B cell (primary cell): ENCODE results near the gene PLD1. TPM values are rescaled to one million over a fixed set of nuclear protein-coding genes. Genes with fewer than 3 reads are reported as not detected.

Source experiments
- ATAC-seq: fragments of 200-7000 bp; cut with Tn5 transposase; one replicate; pipeline ENCODE4 v1.10.0; 2021; ENCODE audit warnings: low read depth, mild to moderate bottlenecking, moderate number of reproducible peaks, moderate library complexity
- CTCF ChIA-PET: fragments of 350-600 bp; sonication (Branson Sonifier 250); formaldehyde crosslinking; loops from one replicate; lab custom pipeline; 2021; ENCODE audit warnings: antibody characterized with exemption, inconsistent platforms; lab: Charles Lee
- POLR2A ChIA-PET: fragments of 350-600 bp; sonication (Branson Sonifier 250); formaldehyde crosslinking; loops from one replicate; lab custom pipeline; 2021; ENCODE audit warnings: antibody characterized with exemption; lab: Charles Lee
- DNase-seq: peaks from one replicate; pipeline ENCODE4 v3.0.0; 2013
- H2AFZ ChIP-seq: 2 replicates; pipeline ENCODE4 v1.6.1; 2012; ENCODE audit warnings: mild to moderate bottlenecking, low read depth, low read length; ENCODE audit not compliant: insufficient read depth, poor library complexity, severe bottlenecking
- H3K27ac ChIP-seq, 2 donors: 1 replicate in 1 of 2; 2 replicates in 1 of 2; pipeline ENCODE4 v1.5.1; 2012 to 2013; ENCODE audit warnings: low read length in 2 of 2, mild to moderate bottlenecking in 2 of 2, moderate library complexity in 1 of 2
- H3K27me3 ChIP-seq, 4 experiments: fragments of 200-600 bp in 1 of 4; sonication (generic) in 1 of 4; replicated peaks in 1 of 4; 1 replicate in 2 of 4; 2 replicates in 2 of 4; pipeline versions ENCODE4 v1.6.1 to v1.7.0; 2013 to 2016; ENCODE audit warnings: low read length in 3 of 4, mild to moderate bottlenecking in 2 of 4, mixed read lengths in 1 of 4, moderate library complexity in 1 of 4; ENCODE audit not compliant: insufficient read depth in 4 of 4, control insufficient read depth in 3 of 4; ENCODE audit errors: control extremely low read depth in 1 of 4
- H3K36me3 ChIP-seq, 2 experiments: replicated peaks in 1 of 2; 1 replicate in 1 of 2; 2 replicates in 1 of 2; pipeline versions ENCODE4 v1.6.1 to v1.7.1; 2013; ENCODE audit warnings: low read length in 1 of 2; ENCODE audit not compliant: insufficient read depth in 2 of 2, control insufficient read depth in 1 of 2; ENCODE audit errors: control extremely low read depth in 1 of 2, extremely low read depth in 1 of 2
- H3K4me1 ChIP-seq, 2 donors: fragments of 200-600 bp in 1 of 2; sonication (generic) in 1 of 2; 1 replicate in 1 of 2; 2 replicates in 1 of 2; pipeline versions ENCODE4 v1.5.1 to v1.6.1; 2013 to 2017; ENCODE audit warnings: low read length in 2 of 2; ENCODE audit not compliant: control insufficient read depth in 2 of 2, insufficient read depth in 2 of 2
- H3K4me2 ChIP-seq: replicated peaks from 2 replicates; pipeline ENCODE3; 2012; ENCODE audit warnings: mild to moderate bottlenecking, low read depth, low read length; ENCODE audit not compliant: poor library complexity, severe bottlenecking
- H3K4me3 ChIP-seq, 5 experiments: fragments of 200-600 bp in 1 of 5; sonication (generic) in 1 of 5; 1 replicate in 3 of 5; 2 replicates in 2 of 5; pipeline versions ENCODE4 v1.5.1 to v1.7.0; 2011 to 2016; ENCODE audit warnings: low read length in 4 of 5, mild to moderate bottlenecking in 4 of 5, low read depth in 2 of 5, control low read depth in 1 of 5, moderate library complexity in 1 of 5; ENCODE audit not compliant: insufficient read depth in 1 of 5; ENCODE audit errors: control extremely low read depth in 1 of 5, extremely low read depth in 1 of 5
- H3K79me2 ChIP-seq: fragments of 200-600 bp; sonication (generic); one replicate; pipeline ENCODE4 v1.6.0; 2016; ENCODE audit warnings: low read length; ENCODE audit not compliant: control insufficient read depth, insufficient read depth
- H3K9ac ChIP-seq: fragments of 200-600 bp; sonication (generic); 2 replicates; pipeline ENCODE4 v1.6.1; 2017; ENCODE audit warnings: mild to moderate bottlenecking, low read length, moderate library complexity
- H3K9me3 ChIP-seq, 3 donors: one replicate each; pipeline versions ENCODE4 v1.6.1 to v1.7.1; 2013; ENCODE audit warnings: low read length in 2 of 3; ENCODE audit not compliant: control insufficient read depth in 2 of 3, insufficient read depth in 1 of 3; ENCODE audit errors: control extremely low read depth in 1 of 3
- H4K20me1 ChIP-seq: 2 replicates; pipeline ENCODE4 v1.6.0; 2012; ENCODE audit warnings: mild to moderate bottlenecking, low read length; ENCODE audit not compliant: insufficient read depth, control insufficient read depth, poor library complexity, severe bottlenecking
- H3K27ac Mint-ChIP-seq: one replicate; pipeline ENCODE4 v1.8.0; 2021; ENCODE audit warnings: mixed read lengths
- H3K27me3 Mint-ChIP-seq: one replicate; pipeline ENCODE4 v1.8.0; 2021; ENCODE audit warnings: mixed read lengths
- H3K4me1 Mint-ChIP-seq: one replicate; pipeline ENCODE4 v1.8.0; 2021; ENCODE audit warnings: mixed read lengths
- H3K4me3 Mint-ChIP-seq: one replicate; pipeline ENCODE4 v1.8.0; 2021; ENCODE audit warnings: mixed read lengths
- H3K9me3 Mint-ChIP-seq: one replicate; pipeline ENCODE4 v1.8.0; 2022; ENCODE audit warnings: mixed read lengths; ENCODE audit not compliant: insufficient read depth
- CTCF ChIP-seq: fragments of 200-600 bp; IDR thresholded peaks from one replicate; pipeline ENCODE4 v1.8.0; 2022; ENCODE audit warnings: antibody characterized with exemption, mild to moderate bottlenecking
- EZH2 ChIP-seq: IDR thresholded peaks from 2 replicates; pipeline ENCODE4 v1.6.1; 2012; ENCODE audit warnings: borderline replicate concordance, low read depth, mild to moderate bottlenecking, moderate library complexity, low read length; ENCODE audit not compliant: insufficient read depth, poor library complexity, severe bottlenecking
- WGBS: methylation state at CpG from one replicate; pipeline ENCODE4 v1.1.5; 2013; ENCODE audit warnings: missing lambda C conversion rate; ENCODE audit not compliant: insufficient coverage; 5-methylcytosine and 5-hydroxymethylcytosine counted together
- intact Hi-C: fragments of 100-400 bp; cut with micrococcal nuclease; formaldehyde crosslinking; loops from one replicate; pipeline ENCODE4 v1.10.0; 2022
- polyA plus RNA-seq: library from polyadenylated mRNA; depleted of rRNA; stranded (reverse); fragments of >200 nt; gene quantifications from 2 replicates; pipeline ENCODE4 v1.2.3, GENCODE V29; 2012
- total RNA-seq, 2 donors: library from RNA; stranded (reverse); fragments of 120-200 nt in 1 of 2; gene quantifications; 1 replicate in 1 of 2; 2 replicates in 1 of 2; pipeline versions ENCODE4 v1.2.3 to v1.2.4, GENCODE V29; 2013 to 2022

The PLD1 gene
- total and polyA plus RNA-seq, 2 donors (not counting 1 experiment from before 2014, with no cell fraction given), result 0.24 to 0.52 TPM

- peaks cover 8% of the 10 kb centered on the region for H3K27me3 Mint-ChIP-seq
- H3K27me3 ChIP-seq, result peaks cover 0 to 4% (median 1%) of the 10 kb centered on the region in 4 experiments
- no peak overlapping the region for H3K27ac ChIP-seq
- H4K20me1 ChIP-seq, result no peaks in the 10 kb centered on the region
- intact Hi-C loops, result no loop called here
- no peak overlapping the region for H3K4me3 Mint-ChIP-seq
- POLR2A ChIA-PET, result no interaction called here
- no peak overlapping the region for H3K4me3 ChIP-seq
- H3K4me1 ChIP-seq, result no peaks in the 10 kb centered on the region
- H2AFZ ChIP-seq, result no peak overlapping the region
- DNase-seq (no peak), ATAC-seq (no peak)
- no peak overlapping the region for H3K9ac ChIP-seq
- H3K4me1 Mint-ChIP-seq, result no peaks in the 10 kb centered on the region
- TF ChIP-seq CTCF (no peak), EZH2 (no peak)
- no peaks in the 10 kb centered on the region for H3K36me3 ChIP-seq
- CTCF ChIA-PET, result no interaction called here
- WGBS, result no CpG with 5 or more reads among the region's 1 CpG
- no peaks in the 10 kb centered on the region for H3K9me3 ChIP-seq
- no peak overlapping the region for H3K4me2 ChIP-seq
- no peak overlapping the region for H3K27ac Mint-ChIP-seq
- H3K9me3 Mint-ChIP-seq, result no peaks in the 10 kb centered on the region
- no peaks in the 10 kb centered on the region for H3K79me2 ChIP-seq
These were observed 202.8 kb downstream of the PLD1 start for GRCh38 chr3:171607452-171607851.

GRCh38 chr3:171606151-171606751 lies 204.0 kb downstream of the PLD1 start:
- Mint-ChIP-seq H3K9me3 (no peaks in the 10 kb centered on the region), H3K27ac (no peak overlapping the region), H3K4me3 (no peak overlapping the region), H3K4me1 (no peaks in the 10 kb centered on the region), H3K27me3 (peaks cover 8% of the 10 kb centered on the region)
- Histone ChIP-seq H3K9ac (no peak overlapping the region), H3K27me3 (peaks cover 0 to 4% (median 1%) of the 10 kb centered on the region in 4 experiments), H3K4me1 (no peaks in the 10 kb centered on the region), H3K4me3 (no peak overlapping the region), H3K36me3 (no peaks in the 10 kb centered on the region), H3K4me2 (no peak overlapping the region), H4K20me1 (no peaks in the 10 kb centered on the region), H3K79me2 (no peaks in the 10 kb centered on the region), H2AFZ (no peak overlapping the region), H3K27ac (no peak overlapping the region), H3K9me3 (no peaks in the 10 kb centered on the region)
- ChIA-PET CTCF (no interaction called here), POLR2A (no interaction called here)
- TF ChIP-seq CTCF (no peak), EZH2 (no peak)
- no peak for ATAC-seq
- DNase-seq, result no peak
- intact Hi-C loops, result no loop called here
- WGBS, result 89% methylated on average over 2 of the region's 6 CpGs
